ENCODE measurements around the gene NUDCD3. TPM values are rescaled to one million over a fixed set of nuclear protein-coding genes. Genes with fewer than 3 reads are reported as not detected.

The NUDCD3 gene
- total RNA-seq, 1 donor from 2014 or later: 39.3 TPM

GRCh38 chr7:44484482-44485313 lies 5.8 kb downstream of the NUDCD3 start:
- no peak for TF ChIP-seq CTCF (IDR thresholded peaks at IDR 0.05)
- H3K4me1 ChIP-seq: peaks cover 4 to 25% of the 10 kb centered on the region in 2 donors
- no peak overlapping the region for H3K27ac ChIP-seq
- no peak for DNase-seq (ENCODE audit: low spot score in 2 of 2)
- peaks cover 48 to 50% of the 10 kb centered on the region in 2 donors for H3K36me3 ChIP-seq
- intact Hi-C loops (cut with DNase I): no loop called here
- H3K4me3 ChIP-seq: no peak overlapping the region
- H3K27me3 ChIP-seq: no peaks in the 10 kb centered on the region
- peaks cover 0 to 8% of the 10 kb centered on the region in 2 donors for H3K9me3 ChIP-seq

GRCh38 chr7:44482502-44483485 lies 7.7 kb downstream of the NUDCD3 start:
- no peak for DNase-seq (ENCODE audit: low spot score in 2 of 2)
- Histone ChIP-seq H3K27ac (no peak overlapping the region), H3K4me3 (no peak overlapping the region), H3K27me3 (no peaks in the 10 kb centered on the region), H3K4me1 (peaks cover 0 to 18% of the 10 kb centered on the region in 2 donors), H3K36me3 (peaks cover 61 to 66% of the 10 kb centered on the region in 2 donors), H3K9me3 (peaks cover 0 to 8% of the 10 kb centered on the region in 2 donors)
- no peak for TF ChIP-seq CTCF (IDR thresholded peaks at IDR 0.05)
- intact Hi-C loops (cut with DNase I): no loop called here

- DNase-seq (ENCODE audit: low spot score in 2 of 2): no peak
- H3K36me3 ChIP-seq: peaks cover 56 to 66% of the 10 kb centered on the region in 2 donors
- H3K4me3 ChIP-seq: no peak overlapping the region
- H3K27me3 ChIP-seq: no peaks in the 10 kb centered on the region
- H3K4me1 ChIP-seq: peaks cover 0 to 5% of the 10 kb centered on the region in 2 donors
- H3K27ac ChIP-seq: no peak overlapping the region
- TF ChIP-seq CTCF (IDR thresholded peaks at IDR 0.05): no peak
- intact Hi-C loops (cut with DNase I): loop anchor here (1.0 to 5.0 kb wide), 3 partner anchors 96 to 237 kb away; no protein-coding TSS in a partner anchor
- H3K9me3 ChIP-seq: peaks cover 0 to 2% of the 10 kb centered on the region in 2 donors
These were observed 12.5 kb downstream of the NUDCD3 start for GRCh38 chr7:44477938-44478337.

GRCh38 chr7:44477063-44477830 lies 13.2 kb downstream of the NUDCD3 start:
- Histone ChIP-seq H3K4me3 (no peak overlapping the region), H3K9me3 (no peaks in the 10 kb centered on the region), H3K27ac (peak overlapping the region; percentile 31 to 40), H3K36me3 (peaks cover 50 to 60% of the 10 kb centered on the region in 2 donors), H3K27me3 (no peaks in the 10 kb centered on the region), H3K4me1 (peaks cover 0 to 8% of the 10 kb centered on the region in 2 donors)
- peak; percentile 92 to 94 (median 94) for TF ChIP-seq CTCF (IDR thresholded peaks at IDR 0.05)
- intact Hi-C loops (cut with DNase I): loop anchor here (1.0 to 5.0 kb wide), 3 partner anchors 95 to 236 kb away; no protein-coding TSS in a partner anchor
- peak; percentile 17 to 83 for DNase-seq (ENCODE audit: low spot score in 2 of 2)

GRCh38 chr7:44476313-44476712 lies 14.1 kb downstream of the NUDCD3 start:
- peaks cover 41 to 52% of the 10 kb centered on the region in 2 donors for H3K36me3 ChIP-seq
- H3K27me3 ChIP-seq: no peaks in the 10 kb centered on the region
- TF ChIP-seq CTCF (IDR thresholded peaks at IDR 0.05): no peak

More at GRCh38 chr7:44476313-44476712, 14.1 kb downstream of the NUDCD3 start:
- H3K4me1 ChIP-seq: peaks cover 0 to 13% of the 10 kb centered on the region in 2 donors
- no peaks in the 10 kb centered on the region for H3K9me3 ChIP-seq
- H3K27ac ChIP-seq: no peak overlapping the region
- intact Hi-C loops (cut with DNase I): loop anchor here (2.0 to 5.0 kb wide), 2 partner anchors 94 to 128 kb away; no protein-coding TSS in a partner anchor
- DNase-seq (ENCODE audit: low spot score in 2 of 2): no peak
- no peak overlapping the region for H3K4me3 ChIP-seq

Data from ascending aorta (tissue), 2 donors.